Stomach smooth muscle (tissue), 2 donors: Measurements from ENCODE around the gene FKBP3.
"Not testable (repeated sequence)": the region's sequence is repeated elsewhere in the genome, so short reads cannot be mapped to it uniquely, and the experiment has no call there.

Experiments
- H3K27ac ChIP-seq: one replicate; pipeline ENCODE4 v1.7.0; 2013; ENCODE audit warnings: mild to moderate bottlenecking, low read length, inconsistent platforms
- H3K27me3 ChIP-seq, 2 donors: one replicate each; pipeline ENCODE4 v1.7.0; 2013; ENCODE audit warnings: low read length in 2 of 2; ENCODE audit not compliant: insufficient read depth in 2 of 2, control insufficient read depth in 1 of 2
- H3K36me3 ChIP-seq, 2 donors: one replicate each; pipeline ENCODE4 v1.7.0; 2013; ENCODE audit warnings: low read length in 2 of 2; ENCODE audit not compliant: control insufficient read depth in 2 of 2, insufficient read depth in 2 of 2
- H3K4me1 ChIP-seq: one replicate; pipeline ENCODE4 v1.7.0; 2013; ENCODE audit warnings: low read length; ENCODE audit not compliant: control insufficient read depth, insufficient read depth
- H3K4me3 ChIP-seq, 2 donors: one replicate each; pipeline ENCODE4 v1.7.0; 2013; ENCODE audit warnings: low read length in 2 of 2
- H3K9ac ChIP-seq, 2 donors: one replicate each; pipeline ENCODE4 v1.7.0; 2013; ENCODE audit warnings: low read length in 2 of 2, mild to moderate bottlenecking in 1 of 2
- H3K9me3 ChIP-seq, 2 donors: one replicate each; pipeline ENCODE4 v1.7.0; 2013; ENCODE audit warnings: low read length in 2 of 2; ENCODE audit not compliant: control insufficient read depth in 2 of 2
- donor health status: healthy.
- donor health status: Pancreatic carcinoma.

Gene FKBP3

DNA sequence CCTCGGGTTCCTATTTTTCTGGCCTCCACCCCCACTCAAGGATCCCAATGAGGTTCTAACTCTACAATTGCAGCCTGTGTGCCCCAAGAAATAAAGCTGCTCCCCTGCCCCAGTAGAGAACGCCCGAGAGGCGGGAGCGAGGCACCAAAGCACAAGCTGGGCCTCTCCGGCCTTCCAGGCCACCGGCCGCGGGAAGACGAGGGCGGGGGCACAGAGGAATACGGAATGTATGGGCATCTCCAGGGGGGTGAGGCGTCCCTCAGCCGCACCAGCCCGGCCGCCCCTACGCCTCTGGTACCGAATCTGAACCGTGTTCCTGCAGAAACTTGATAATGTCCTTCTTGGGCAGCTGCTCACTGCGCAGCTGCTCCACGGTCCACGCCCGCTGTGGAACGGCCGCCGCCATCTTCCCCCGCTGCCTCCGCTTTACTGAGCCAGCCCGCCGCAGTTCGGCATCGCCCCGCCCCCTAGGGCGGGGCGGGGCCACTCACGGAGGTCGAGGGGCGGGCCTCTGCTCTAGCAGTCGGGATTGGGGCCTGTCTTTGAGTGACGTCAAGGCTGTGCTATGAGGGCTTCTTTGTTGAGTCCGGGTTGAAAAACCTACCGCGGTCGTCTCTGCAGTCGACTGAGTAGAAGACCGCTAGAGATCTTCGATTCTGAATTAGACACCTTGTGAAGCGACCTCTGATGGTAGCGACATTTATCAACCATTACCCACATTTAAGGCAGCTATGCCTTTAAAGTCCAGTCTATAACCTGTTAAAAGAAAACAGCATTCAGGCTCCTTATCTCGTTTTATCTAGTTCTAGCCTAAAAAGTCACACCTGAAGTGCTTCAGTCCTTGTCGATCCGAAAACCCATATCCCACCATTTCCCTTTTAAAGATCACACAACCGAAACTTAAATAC, at the start of gene FKBP3:
FKBP3 (minus strand) TSS at position 431 of the 908 bp plus-strand sequence; CDS start at position 406, 25 bp downstream.
- Histone ChIP-seq H3K9me3 (no peaks in the 10 kb centered on the region), H3K4me1 (peaks cover 13% of the 10 kb centered on the region), H3K27me3 (no peaks in the 10 kb centered on the region)

GRCh38 chr14:45181806-45182205, 47.5 kb upstream of the FKBP3 start:
- no peaks in the 10 kb centered on the region for H3K9me3 ChIP-seq
- H3K27ac ChIP-seq, result no peak overlapping the region
- no peaks in the 10 kb centered on the region for H3K4me1 ChIP-seq
- no peaks in the 10 kb centered on the region for H3K27me3 ChIP-seq
- no peaks in the 10 kb centered on the region for H3K36me3 ChIP-seq
- H3K4me3 ChIP-seq, result no peak overlapping the region
- no peak overlapping the region for H3K9ac ChIP-seq

More for the DNA sequence above, at the start of gene FKBP3:
- H3K9ac ChIP-seq, result peak within 1 kb of the TSS; percentile 94 to 98
- H3K36me3 ChIP-seq, result peaks cover 0 to 2% of the 10 kb centered on the region in 2 donors
- peak within 1 kb of the TSS; percentile 77 to 94 for H3K4me3 ChIP-seq
- peak within 1 kb of the TSS; percentile 88 for H3K27ac ChIP-seq

- H3K4me1 ChIP-seq, result no peaks in the 10 kb centered on the region
- H3K4me3 ChIP-seq, result no peak overlapping the region
- no peak overlapping the region for H3K27ac ChIP-seq
- no peaks in the 10 kb centered on the region for H3K36me3 ChIP-seq
- no peak overlapping the region for H3K9ac ChIP-seq
- no peaks in the 10 kb centered on the region for H3K27me3 ChIP-seq
- H3K9me3 ChIP-seq, result no peaks in the 10 kb centered on the region
Observed at GRCh38 chr14:45181329-45181728, 47.0 kb upstream of the FKBP3 start.

- Histone ChIP-seq H3K9me3 (no peaks in the 10 kb centered on the region), H3K36me3 (no peaks in the 10 kb centered on the region), H3K4me3 (no peak overlapping the region), H3K27ac (no peak overlapping the region), H3K4me1 (no peaks in the 10 kb centered on the region), H3K27me3 (no peaks in the 10 kb centered on the region), H3K9ac (no peak overlapping the region)
Observed at GRCh38 chr14:45177076-45177475, 42.8 kb upstream of the FKBP3 start.

DNA sequence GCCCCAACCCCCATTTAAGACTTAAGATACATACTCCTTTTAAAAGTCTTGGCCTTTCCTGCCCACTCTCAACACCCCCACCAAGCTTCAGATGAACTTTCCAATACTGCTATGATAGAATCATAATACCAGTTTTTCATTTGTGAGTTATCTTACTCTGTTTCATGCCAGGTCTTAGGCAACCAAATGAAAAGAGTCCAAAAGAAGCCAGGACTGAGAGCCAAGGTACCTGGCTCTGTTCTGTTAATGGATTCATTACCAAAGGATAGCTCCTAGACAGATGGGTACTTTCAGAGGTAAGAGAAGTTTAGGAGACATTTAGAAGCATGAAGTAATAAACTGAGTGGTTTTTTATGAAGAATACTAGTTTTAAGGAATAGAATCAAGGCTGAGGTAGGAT, 35.6 kb upstream of the FKBP3 start:
- H3K4me1 ChIP-seq, result no peaks in the 10 kb centered on the region
- H3K9ac ChIP-seq, result no peak overlapping the region
- H3K27ac ChIP-seq, result no peak overlapping the region
- no peaks in the 10 kb centered on the region for H3K9me3 ChIP-seq
- peaks cover 0 to 2% of the 10 kb centered on the region in 2 donors for H3K36me3 ChIP-seq
- H3K4me3 ChIP-seq, result no peak overlapping the region
- no peaks in the 10 kb centered on the region for H3K27me3 ChIP-seq

GRCh38 chr14:45156067-45156466, 21.8 kb upstream of the FKBP3 start:
- H3K9ac ChIP-seq, result no peak overlapping the region
- no peak overlapping the region for H3K4me3 ChIP-seq

DNA sequence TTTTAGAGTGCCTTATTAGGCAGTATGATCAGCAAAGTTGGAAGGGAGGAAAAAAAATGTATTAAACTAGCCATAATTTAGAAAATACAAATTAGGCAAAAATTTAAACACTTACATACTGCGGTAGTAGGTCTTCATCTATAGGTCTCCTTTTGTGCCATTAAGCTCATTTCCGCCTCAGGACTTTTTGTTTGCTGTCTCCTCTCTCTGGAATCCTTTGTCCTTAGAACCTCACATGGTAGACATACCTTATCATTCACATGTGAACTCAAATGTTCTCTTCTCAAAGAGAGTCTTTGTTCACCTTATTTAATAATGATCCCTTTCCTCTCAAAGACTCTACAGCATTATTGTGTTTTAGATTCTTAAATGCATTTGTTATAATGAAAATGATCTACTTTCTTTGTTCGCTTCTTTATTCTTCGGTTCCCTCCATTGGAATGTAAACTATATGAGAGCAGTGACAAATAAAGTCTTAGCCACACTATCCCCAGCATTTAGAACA, 16.2 kb upstream of the FKBP3 start:
- Histone ChIP-seq H3K27me3 (no peaks in the 10 kb centered on the region), H3K4me1 (no peaks in the 10 kb centered on the region), H3K27ac (no peak overlapping the region), H3K4me3 (no peak overlapping the region), H3K36me3 (no peaks in the 10 kb centered on the region), H3K9ac (no peak overlapping the region), H3K9me3 (no peaks in the 10 kb centered on the region)

More at GRCh38 chr14:45156067-45156466, 21.8 kb upstream of the FKBP3 start:
- H3K4me1 ChIP-seq, result no peaks in the 10 kb centered on the region
- H3K27me3 ChIP-seq, result no peaks in the 10 kb centered on the region
- no peak overlapping the region for H3K27ac ChIP-seq
- no peaks in the 10 kb centered on the region for H3K9me3 ChIP-seq
- H3K36me3 ChIP-seq, result peaks cover 0 to 2% of the 10 kb centered on the region in 2 donors

DNA sequence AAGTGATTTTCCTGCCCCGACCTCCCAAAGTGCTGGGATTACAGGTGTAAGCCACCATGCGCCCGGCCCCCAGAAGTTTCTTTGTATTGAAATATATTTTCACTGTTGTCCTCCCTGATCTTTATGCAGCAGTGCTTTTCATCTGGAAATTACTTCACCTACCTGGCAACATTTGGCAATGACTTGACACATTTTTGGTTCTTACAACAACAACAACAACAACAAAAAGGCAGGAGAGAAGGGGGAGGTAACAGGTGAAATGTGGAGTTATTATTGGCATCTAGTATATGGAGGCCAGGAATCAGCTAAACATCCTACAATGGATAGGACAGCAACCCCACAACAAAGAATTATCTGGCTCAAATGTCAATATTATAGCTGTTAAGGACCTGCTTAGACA, 15.3 kb upstream of the FKBP3 start:
- Histone ChIP-seq H3K9me3 (no peaks in the 10 kb centered on the region), H3K4me3 (no peak overlapping the region), H3K36me3 (no peaks in the 10 kb centered on the region), H3K27me3 (no peaks in the 10 kb centered on the region), H3K9ac (no peak overlapping the region), H3K27ac (no peak overlapping the region), H3K4me1 (no peaks in the 10 kb centered on the region)

- Histone ChIP-seq H3K4me1 (no peaks in the 10 kb centered on the region), H3K9ac (no peak overlapping the region), H3K36me3 (no peaks in the 10 kb centered on the region), H3K27ac (no peak overlapping the region), H3K4me3 (no peak overlapping the region), H3K9me3 (no peaks in the 10 kb centered on the region), H3K27me3 (no peaks in the 10 kb centered on the region)
Observed at GRCh38 chr14:45145214-45145613, 10.9 kb upstream of the FKBP3 start.

GRCh38 chr14:45144658-45145057, 10.4 kb upstream of the FKBP3 start:
- H3K4me3 ChIP-seq, result no peak overlapping the region
- no peaks in the 10 kb centered on the region for H3K36me3 ChIP-seq
- H3K9me3 ChIP-seq, result no peaks in the 10 kb centered on the region
- no peak overlapping the region for H3K9ac ChIP-seq
- no peak overlapping the region for H3K27ac ChIP-seq
- no peaks in the 10 kb centered on the region for H3K27me3 ChIP-seq
- H3K4me1 ChIP-seq, result no peaks in the 10 kb centered on the region

DNA sequence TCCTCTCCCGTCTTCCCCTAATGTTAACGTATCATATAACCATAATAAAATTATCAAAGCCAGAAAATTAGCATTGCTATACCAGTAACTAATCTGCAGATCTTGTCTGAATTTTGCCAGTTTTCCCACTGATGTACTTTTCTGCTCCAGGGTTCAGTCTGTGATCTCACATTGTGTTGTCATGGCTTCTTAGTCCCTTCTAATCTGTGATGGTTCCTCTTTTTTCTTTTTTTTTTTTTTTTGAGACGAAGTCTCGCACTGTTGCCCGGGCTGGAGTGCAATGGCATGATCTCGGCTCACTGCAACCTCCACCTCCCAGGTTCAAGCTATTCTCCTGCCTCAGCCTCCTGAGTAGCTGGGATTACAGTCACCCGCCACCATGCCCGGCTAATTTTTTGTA, 7.8 kb upstream of the FKBP3 start:
- not testable (repeated sequence) for H3K27me3 ChIP-seq, H3K36me3 ChIP-seq, H3K27ac ChIP-seq, H3K9ac ChIP-seq, H3K4me3 ChIP-seq, H3K4me1 ChIP-seq, H3K9me3 ChIP-seq
